ENCODE measurements around the gene MYOZ1. TPM values are rescaled to one million over a fixed set of nuclear protein-coding genes. Genes with fewer than 3 reads are reported as not detected.

MYOZ1 gene
- total and polyA plus RNA-seq, 2 of the 8 experiments (the other 6 are each of a cell fraction or from before 2014, with no cell fraction given), result 2.6 to 3.3 TPM

- no peak for TF ChIP-seq RFX5 (IDR thresholded peaks at IDR 0.05; ENCODE audit: borderline replicate concordance, low read depth, low read length)
- TF ChIP-seq TAF1 (IDR thresholded peaks at IDR 0.05; ENCODE audit: low read depth, low read length), result peak; percentile 90
- peak; percentile 37 for TF ChIP-seq KDM4A (IDR thresholded peaks at IDR 0.05; ENCODE audit: low read depth, low read length, severe bottlenecking)
- no peak for TF ChIP-seq SIRT6 (IDR thresholded peaks at IDR 0.05; ENCODE audit: low read length)
- no peak for TF ChIP-seq RXRA (IDR thresholded peaks at IDR 0.05; ENCODE audit: insufficient read depth, low read depth, low read length)
- peak; percentile 77; the same call in 1 of the 2 replicates for TF ChIP-seq TBP (IDR thresholded peaks at IDR 0.05; ENCODE audit: low read depth, low read length)
- TF ChIP-seq CBX5 (IDR thresholded peaks at IDR 0.05; ENCODE audit: low read depth, low read length), result no peak
- no peak for TF ChIP-seq SAP30 (IDR thresholded peaks at IDR 0.05; ENCODE audit: insufficient read depth, insufficient replicate concordance, low read length)
- no peak; the same call in 1 of the 2 replicates for TF ChIP-seq MAX (IDR thresholded peaks at IDR 0.05)
- no peak for TF ChIP-seq GTF2F1 (IDR thresholded peaks at IDR 0.05; ENCODE audit: borderline replicate concordance, low read depth, low read length)
- no peak for TF ChIP-seq EGR1 (IDR thresholded peaks at IDR 0.05; ENCODE audit: borderline replicate concordance, low read depth, low read length)
- TF ChIP-seq POLR2AphosphoS5 (IDR thresholded peaks at IDR 0.05; ENCODE audit: low read depth, low read length), result peak; percentile 87
- TF ChIP-seq CREB1 (IDR thresholded peaks at IDR 0.05), result peak; percentile 12; the same call in 1 of the 2 replicates
- TF ChIP-seq FOSL1 (IDR thresholded peaks at IDR 0.05; ENCODE audit: insufficient read depth, low read depth, low read length), result no peak
- TF ChIP-seq RBBP5 (IDR thresholded peaks at IDR 0.05; ENCODE audit: borderline replicate concordance, low read depth, low read length), result no peak
- TF ChIP-seq SUZ12 (IDR thresholded peaks at IDR 0.05; ENCODE audit: low read length), result no peak; the same call in 1 of the 2 replicates
- TF ChIP-seq PHF8 (conservative IDR thresholded peaks at IDR 0.05; ENCODE audit: low read depth, low read length), result peak; percentile 84
- peak; percentile 57 for TF ChIP-seq ASH2L (IDR thresholded peaks at IDR 0.05; ENCODE audit: low read length)
- no peak for TF ChIP-seq SRF (IDR thresholded peaks at IDR 0.05; ENCODE audit: low read depth, low read length)
- peak; percentile 96 for TF ChIP-seq YY1 (IDR thresholded peaks at IDR 0.05; ENCODE audit: low read depth, low read length)
- no peak for TF ChIP-seq HDAC6 (IDR thresholded peaks at IDR 0.05; ENCODE audit: low read depth, low read length)
- no peak for TF ChIP-seq CBX8 (IDR thresholded peaks at IDR 0.05; ENCODE audit: borderline replicate concordance, low read depth, low read length)
- peak in 1 of 2 experiments; percentile 84; a peak in 2 of 4 replicates for TF ChIP-seq SIN3A (conservative IDR thresholded peaks at IDR 0.05 in 1 of 2, IDR thresholded peaks at IDR 0.05 in 1 of 2; ENCODE audit: low read depth in 1 of 2, low read length in 2 of 2)
- TF ChIP-seq BRCA1 (IDR thresholded peaks at IDR 0.05; ENCODE audit: low read depth, low read length), result peak; percentile 93
- peak; percentile 95 for TF ChIP-seq KDM5A (IDR thresholded peaks at IDR 0.05; ENCODE audit: low read length)
Measured at GRCh38 chr10:73625884-73626752, 15.2 kb downstream of the MYOZ1 start (continued).
